Choroid plexus epithelial cell (primary cell): ENCODE measurements around the gene MICAL3.

ENCODE experiments used
- DNase-seq: peaks from one replicate; pipeline ENCODE4 v3.0.0-alpha.2; 2010; ENCODE audit warnings: low read depth
- H3K4me3 ChIP-seq: 2 replicates; pipeline ENCODE4 v1.5.1; 2011; ENCODE audit warnings: low read depth, mild to moderate bottlenecking, control low read depth, low read length, moderate library complexity
- CTCF ChIP-seq: conservative IDR thresholded peaks from 2 replicates; pipeline ENCODE4 v1.5.1; 2011; ENCODE audit warnings: low read depth, mild to moderate bottlenecking, control low read depth, inconsistent platforms, low read length, moderate library complexity

MICAL3 gene

DNA sequence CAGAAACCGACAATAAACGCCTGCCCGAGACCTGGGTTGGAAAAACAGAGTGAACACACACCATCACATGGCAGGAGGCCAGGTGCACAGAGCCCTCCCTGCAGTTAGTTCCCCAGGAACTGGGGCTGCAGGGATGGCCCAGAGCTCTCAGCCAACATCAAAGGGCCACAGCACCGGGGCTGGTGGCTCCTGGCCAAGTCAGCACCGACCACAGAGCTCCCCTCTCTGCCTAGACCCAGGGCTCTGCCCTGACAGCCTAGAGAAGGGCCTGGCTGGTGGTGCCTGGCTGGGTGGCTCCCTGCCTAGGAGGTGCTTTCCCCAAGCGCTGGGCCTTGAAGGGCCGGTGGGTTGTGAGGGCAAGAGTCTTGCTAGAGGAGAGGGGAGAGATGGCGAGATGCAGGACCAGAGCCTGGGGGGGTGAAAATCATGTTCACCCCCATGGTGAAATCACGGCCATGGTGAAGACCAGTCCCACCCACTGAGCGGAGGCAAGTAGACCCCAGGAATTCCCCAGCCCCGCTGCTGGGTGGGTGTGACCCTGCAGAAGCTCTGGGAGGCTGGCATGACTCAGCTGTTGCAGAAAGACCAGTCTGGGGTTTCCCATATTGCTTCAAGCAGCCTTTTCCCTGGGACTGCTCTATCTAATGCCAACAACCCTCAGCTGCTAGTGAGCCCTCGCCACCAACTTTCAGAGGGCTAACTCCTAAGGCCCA, 242.9 kb downstream of the MICAL3 start:
- DNase-seq, result peak; percentile 92
- TF ChIP-seq CTCF, result no peak
- H3K4me3 ChIP-seq, result no peak overlapping the region

- no peak for DNase-seq
- H3K4me3 ChIP-seq, result no peak overlapping the region
- TF ChIP-seq CTCF, result no peak
These were observed 243.5 kb downstream of the MICAL3 start for GRCh38 chr22:17780741-17781318.

GRCh38 chr22:17780116-17780740, 244.1 kb downstream of the MICAL3 start:
- no peak for TF ChIP-seq CTCF
- peak; percentile 52 for DNase-seq
- H3K4me3 ChIP-seq, result no peak overlapping the region

- TF ChIP-seq CTCF, result no peak
- no peak overlapping the region for H3K4me3 ChIP-seq
- DNase-seq, result no peak
These were observed 244.9 kb downstream of the MICAL3 start for GRCh38 chr22:17779286-17780115.

GRCh38 chr22:17778412-17778976, 245.9 kb downstream of the MICAL3 start:
- no peak for DNase-seq
- no peak for TF ChIP-seq CTCF
- no peak overlapping the region for H3K4me3 ChIP-seq

DNA sequence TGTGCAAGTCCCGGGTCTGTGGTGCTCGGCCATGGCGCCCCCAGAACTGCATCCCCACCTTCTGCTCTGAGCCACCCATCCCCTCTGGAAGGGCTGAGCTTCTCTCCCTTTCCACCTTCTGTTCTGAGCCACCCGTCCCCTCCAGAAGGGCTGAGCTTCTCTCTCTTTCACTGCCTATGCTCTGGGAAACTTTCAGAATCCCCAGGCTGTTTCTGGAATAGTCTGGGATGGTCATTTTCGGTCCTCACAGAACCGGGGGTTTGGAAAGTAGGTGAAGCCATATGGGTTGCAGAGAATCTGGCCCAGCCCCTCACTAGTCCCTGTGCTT, 246.7 kb downstream of the MICAL3 start:
- no peak overlapping the region for H3K4me3 ChIP-seq
- no peak for DNase-seq
- TF ChIP-seq CTCF, result no peak
